Fibroblast of mammary gland (primary cell): ENCODE data around the gene FAM120B.
"Not testable (repeated sequence)": the region's sequence is repeated elsewhere in the genome, so short reads cannot be mapped to it uniquely, and the experiment has no call there.

Experiments
- DNase-seq: peaks from one replicate; pipeline ENCODE4 v3.0.0-alpha.2; 2010; ENCODE audit warnings: low read depth
- H3K4me3 ChIP-seq: 2 replicates; pipeline ENCODE4 v1.5.1; 2011; ENCODE audit warnings: low read depth, mild to moderate bottlenecking, low read length, moderate library complexity; ENCODE audit not compliant: control insufficient read depth
- CTCF ChIP-seq: conservative IDR thresholded peaks from 2 replicates; pipeline ENCODE4 v1.5.1; 2011; ENCODE audit warnings: low read depth, low read length, inconsistent platforms; ENCODE audit not compliant: control insufficient read depth, insufficient read depth

Gene FAM120B

GRCh38 chr6:170262489-170263088 lies 44.0 kb upstream of the FAM120B start:
- no peak for DNase-seq
- no peak for TF ChIP-seq CTCF
- H3K4me3 ChIP-seq: no peak overlapping the region

- TF ChIP-seq CTCF: no peak
- H3K4me3 ChIP-seq: no peak overlapping the region
- no peak for DNase-seq
Measured at GRCh38 chr6:170263410-170263809, 43.1 kb upstream of the FAM120B start.

- no peak for TF ChIP-seq CTCF
Measured at GRCh38 chr6:170264086-170264485, 42.5 kb upstream of the FAM120B start.

GRCh38 chr6:170264644-170265043 lies 41.9 kb upstream of the FAM120B start:
- DNase-seq, H3K4me3 ChIP-seq: not testable (repeated sequence)

More at GRCh38 chr6:170264086-170264485, 42.5 kb upstream of the FAM120B start:
- DNase-seq: no peak
- no peak overlapping the region for H3K4me3 ChIP-seq

GRCh38 chr6:170265655-170266054 lies 40.9 kb upstream of the FAM120B start:
- no peak for TF ChIP-seq CTCF
- no peak overlapping the region for H3K4me3 ChIP-seq
- DNase-seq: no peak

- TF ChIP-seq CTCF: no peak
- H3K4me3 ChIP-seq: no peak overlapping the region
- DNase-seq: no peak
Measured at GRCh38 chr6:170266061-170266825, 40.3 kb upstream of the FAM120B start.

- DNase-seq: no peak
- no peak for TF ChIP-seq CTCF
- H3K4me3 ChIP-seq: no peak overlapping the region
Measured at GRCh38 chr6:170267688-170268087, 38.9 kb upstream of the FAM120B start.
